Psoas muscle (tissue), 8 donors: ENCODE data around the gene PANK2. TPM values are rescaled to one million over a fixed set of nuclear protein-coding genes. Genes with fewer than 3 reads are reported as not detected.

Experiments
- ATAC-seq, 4 donors: fragments of 200-7000 bp; cut with Tn5 transposase; one replicate each; pipeline ENCODE4 v1.9.1; 2020; ENCODE audit warnings: moderate library complexity in 3 of 4, mild to moderate bottlenecking in 2 of 4
- DNase-seq, 2 donors: peaks; one replicate each; pipeline ENCODE4 v3.0.0-alpha.2; 2020
- H3K27ac ChIP-seq: fragments of 200-600 bp; one replicate; pipeline ENCODE4 v1.8.0; 2022
- H3K27me3 ChIP-seq, 3 donors: fragments of 200-600 bp in 1 of 3; one replicate each; pipeline versions ENCODE4 v1.6.1 to v1.8.0; 2013 to 2022; ENCODE audit warnings: low read length in 2 of 3, mild to moderate bottlenecking in 2 of 3, moderate library complexity in 1 of 3; ENCODE audit not compliant: insufficient read depth in 3 of 3
- H3K36me3 ChIP-seq, 2 donors: fragments of 200-600 bp in 1 of 2; one replicate each; pipeline versions ENCODE4 v1.6.1 to v1.8.0; 2013 to 2022; ENCODE audit warnings: low read depth in 1 of 2, mild to moderate bottlenecking in 1 of 2, moderate library complexity in 1 of 2; ENCODE audit not compliant: insufficient read depth in 1 of 2
- H3K4me1 ChIP-seq: fragments of 200-600 bp; one replicate; pipeline ENCODE4 v1.8.0; 2022
- H3K4me3 ChIP-seq: fragments of 200-600 bp; one replicate; pipeline ENCODE4 v1.8.0; 2022; ENCODE audit warnings: mild to moderate bottlenecking
- H3K9me3 ChIP-seq: fragments of 200-600 bp; one replicate; pipeline ENCODE4 v1.8.0; 2022
- CTCF ChIP-seq: fragments of 200-600 bp; IDR thresholded peaks from one replicate; pipeline ENCODE4 v1.8.0; 2022; ENCODE audit warnings: antibody characterized with exemption
- WGBS, 3 donors: extraction: QIAGEN DNeasy Blood & Tissue Kit; methylation state at CpG; one replicate each; pipeline versions ENCODE4 v1.1.6 to v1.1.7; 2013; 5-methylcytosine and 5-hydroxymethylcytosine counted together
- intact Hi-C, 2 donors: fragments of 100-400 bp; cut with DNase I; formaldehyde crosslinking; loops; one replicate each; pipeline versions ENCODE4 v1.11.0 to v1.14.2; 2022
- polyA plus RNA-seq, 3 donors: library from polyadenylated mRNA; stranded (reverse); fragments of 200-250 nt; gene quantifications; one replicate each; pipeline ENCODE4 v1.2.3, GENCODE V29; 2013
- total RNA-seq, 4 donors: library from RNA; stranded (reverse); fragmentation: NEBNext Ultra II Directional in 2 of 4; extraction: Animal tissue kit (Norgen Biotek cat#: 25700) in 2 of 4; gene quantifications; one replicate each; pipeline versions ENCODE4 v1.2.1 to v1.2.4, GENCODE V29; 2021 to 2023
- donor health status: healthy with polysubstance abuse.
- donor health status: DM: no; HTN: no; CAD: no; lungs with moderate emphysema.
- donor health status: Bipolar disorder and iron deficiency.
- donor health status: healthy.
- donor health status: DM: yes; HTN: yes; CAD: no.
- donor health status: DM: no; HTN: no; CAD: no.
- donor health status: DM: no; HTN: no; CAD: no.
- donor health status: DM: yes; HTN: yes; CAD: no.

The PANK2 gene
- total and polyA plus RNA-seq, 7 donors: 9.7 to 32.9 (median 18.6) TPM

GRCh38 chr20:3854462-3854871, 34.7 kb upstream of the PANK2 start:
- no peak overlapping the region for H3K4me3 ChIP-seq
- intact Hi-C loops: no loop called here
- ATAC-seq: peak in 1 of 4 donors; percentile 27
- H3K27ac ChIP-seq: no peak overlapping the region
- no peaks in the 10 kb centered on the region for H3K27me3 ChIP-seq
- DNase-seq: no peak
- no peaks in the 10 kb centered on the region for H3K4me1 ChIP-seq
- no peaks in the 10 kb centered on the region for H3K9me3 ChIP-seq
- WGBS, 3 donors: 74 to 82% (median 82%) methylated on average over 4 of the region's 4 CpGs
- TF ChIP-seq CTCF: no peak
- H3K36me3 ChIP-seq: peaks cover 0 to 50% of the 10 kb centered on the region in 2 donors

GRCh38 chr20:3857405-3857804, 31.8 kb upstream of the PANK2 start:
- Histone ChIP-seq H3K4me1 (no peaks in the 10 kb centered on the region), H3K9me3 (no peaks in the 10 kb centered on the region), H3K36me3 (peaks cover 0 to 77% of the 10 kb centered on the region in 2 donors), H3K27me3 (no peaks in the 10 kb centered on the region), H3K27ac (no peak overlapping the region), H3K4me3 (no peak overlapping the region)
- 71 to 83% (median 72%) methylated on average over 14 of the region's 14 CpGs for WGBS, 3 donors
- DNase-seq (no peak), ATAC-seq (peak in 1 of 4 donors; percentile 25)
- TF ChIP-seq CTCF: no peak
- intact Hi-C loops: loop anchor here in 1 of 2 donors (5.0 kb wide), 1 partner anchor 70 kb away; the partner anchor contains the start of gene CENPB

- intact Hi-C loops: loop anchor here in 1 of 2 donors (5.0 kb wide), 1 partner anchor 71 kb away; the partner anchor contains the start of gene CENPB
- no peaks in the 10 kb centered on the region for H3K9me3 ChIP-seq
- no peaks in the 10 kb centered on the region for H3K27me3 ChIP-seq
- ATAC-seq (no peak), DNase-seq (no peak)
- H3K27ac ChIP-seq: no peak overlapping the region
- 96 to 98% (median 97%) methylated on average over 6 of the region's 6 CpGs for WGBS, 3 donors
- no peak for TF ChIP-seq CTCF
- H3K4me1 ChIP-seq: no peaks in the 10 kb centered on the region
- H3K4me3 ChIP-seq: no peak overlapping the region
- H3K36me3 ChIP-seq: peaks cover 0 to 90% of the 10 kb centered on the region in 2 donors
Measured at GRCh38 chr20:3858689-3859088, 30.5 kb upstream of the PANK2 start.

- Histone ChIP-seq H3K27me3 (no peaks in the 10 kb centered on the region), H3K4me1 (no peaks in the 10 kb centered on the region), H3K27ac (no peak overlapping the region), H3K36me3 (peaks cover 3 to 95% of the 10 kb centered on the region in 2 donors), H3K4me3 (no peak overlapping the region), H3K9me3 (no peaks in the 10 kb centered on the region)
- intact Hi-C loops: no loop called here
- 69 to 85% (median 79%) methylated on average over 6 to 7 of the region's 7 CpGs for WGBS, 3 donors
- ATAC-seq (no peak), DNase-seq (no peak)
- TF ChIP-seq CTCF: no peak
Measured at GRCh38 chr20:3861191-3861590, 28.0 kb upstream of the PANK2 start.

GRCh38 chr20:3862333-3862732, 26.9 kb upstream of the PANK2 start:
- Histone ChIP-seq H3K27ac (no peak overlapping the region), H3K9me3 (no peaks in the 10 kb centered on the region), H3K4me3 (no peak overlapping the region), H3K36me3 (peaks cover 3 to 95% of the 10 kb centered on the region in 2 donors), H3K4me1 (no peaks in the 10 kb centered on the region), H3K27me3 (no peaks in the 10 kb centered on the region)
- DNase-seq: no peak
- WGBS, 3 donors: 89 to 100% (median 95%) methylated on average over 1 of the region's 1 CpG
- TF ChIP-seq CTCF: no peak
- intact Hi-C loops: no loop called here
- no peak for ATAC-seq
